Mesendoderm (in vitro differentiated cells): ENCODE measurements around the gene ABCB8.

Source experiments
- DNase-seq: peaks from one replicate; pipeline ENCODE4 v3.0.0; 2013
- H2AK5ac ChIP-seq: 2 replicates; pipeline ENCODE4 v1.6.1; 2013; ENCODE audit warnings: low read length, inconsistent platforms
- H2BK120ac ChIP-seq: 2 replicates; pipeline ENCODE4 v1.6.1; 2013; ENCODE audit warnings: low read depth, mild to moderate bottlenecking, low read length, moderate library complexity, mixed read lengths
- H2BK15ac ChIP-seq: replicated peaks from 2 replicates; pipeline ENCODE4 v1.6.1; 2013; ENCODE audit warnings: low read depth, mild to moderate bottlenecking, moderate library complexity
- H2BK5ac ChIP-seq: 2 replicates; pipeline ENCODE4 v1.6.1; 2013; ENCODE audit warnings: low read length, inconsistent platforms
- H3K18ac ChIP-seq: 2 replicates; pipeline ENCODE4 v1.6.1; 2013; ENCODE audit warnings: mild to moderate bottlenecking, low read length, mixed read lengths
- H3K23ac ChIP-seq: one replicate; pipeline ENCODE4 v1.6.1; 2013; ENCODE audit warnings: low read length
- H3K27ac ChIP-seq: 2 replicates; pipeline ENCODE4 v1.5.1; 2013; ENCODE audit warnings: low read depth, mild to moderate bottlenecking, inconsistent platforms, low read length, moderate library complexity
- H3K27me3 ChIP-seq: 2 replicates; pipeline ENCODE4 v1.6.1; 2013; ENCODE audit warnings: low read length, control low read depth, mild to moderate bottlenecking, inconsistent platforms; ENCODE audit not compliant: insufficient read depth, poor library complexity
- H3K36me3 ChIP-seq: 2 replicates; pipeline ENCODE4 v1.6.1; 2013; ENCODE audit warnings: low read length, inconsistent platforms; ENCODE audit not compliant: control insufficient read depth, insufficient read depth
- H3K4ac ChIP-seq: one replicate; pipeline ENCODE4 v1.6.1; 2013; ENCODE audit warnings: low read depth, mild to moderate bottlenecking, low read length, moderate library complexity
- H3K4me1 ChIP-seq: 2 replicates; pipeline ENCODE4 v1.6.1; 2013; ENCODE audit warnings: low read depth, low read length, inconsistent platforms; ENCODE audit not compliant: control insufficient read depth
- H3K4me2 ChIP-seq: 2 replicates; pipeline ENCODE4 v1.6.1; 2013; ENCODE audit warnings: low read length
- H3K4me3 ChIP-seq: 2 replicates; pipeline ENCODE4 v1.5.1; 2013; ENCODE audit warnings: mild to moderate bottlenecking, low read length
- H3K56ac ChIP-seq: one replicate; pipeline ENCODE4 v1.6.1; 2013; ENCODE audit warnings: low read length
- H3K79me1 ChIP-seq: 2 replicates; pipeline ENCODE4 v1.6.1; 2013; ENCODE audit warnings: low read length, inconsistent platforms
- H3K79me2 ChIP-seq: 2 replicates; pipeline ENCODE4 v1.6.1; 2013; ENCODE audit warnings: mild to moderate bottlenecking, low read length; ENCODE audit not compliant: control insufficient read depth, insufficient read depth
- H3K9ac ChIP-seq: 2 replicates; pipeline ENCODE4 v1.6.1; 2013; ENCODE audit warnings: low read length, inconsistent platforms
- H4K5ac ChIP-seq: one replicate; pipeline ENCODE4 v1.6.1; 2013; ENCODE audit warnings: low read length
- H4K8ac ChIP-seq: one replicate; pipeline ENCODE4 v1.6.1; 2013; ENCODE audit warnings: low read depth, mild to moderate bottlenecking, control low read depth, low read length, moderate library complexity
- WGBS: extraction: QIAGEN DNeasy Blood & Tissue Kit; methylation state at CpG from one replicate; pipeline ENCODE4 v1.1.7; 2013; ENCODE audit warnings: low lambda C conversion rate, missing lambda C conversion rate; ENCODE audit not compliant: insufficient coverage; ENCODE audit errors: extremely low coverage; 5-methylcytosine and 5-hydroxymethylcytosine counted together

The ABCB8 gene

GRCh38 chr7:151012911-151013347 lies 15.3 kb upstream of the ABCB8 start:
- no peak overlapping the region for H2BK5ac ChIP-seq

GRCh38 chr7:151013356-151013732 lies 14.9 kb upstream of the ABCB8 start:
- Histone ChIP-seq H3K36me3 (no peaks in the 10 kb centered on the region), H3K79me1 (no peaks in the 10 kb centered on the region), H4K8ac (no peak overlapping the region), H3K4me1 (peaks cover 9% of the 10 kb centered on the region), H3K9ac (peak overlapping the region; percentile 60), H3K4ac (no peak overlapping the region), H3K56ac (peak overlapping the region; percentile 63), H2AK5ac (no peak overlapping the region), H3K27me3 (peaks cover under 1% of the 10 kb centered on the region), H3K4me2 (peak overlapping the region; percentile 97), H3K18ac (no peak overlapping the region), H2BK120ac (no peak overlapping the region), H3K23ac (no peak overlapping the region), H4K5ac (no peak overlapping the region), H3K27ac (no peak overlapping the region), H3K4me3 (no peak overlapping the region), H2BK5ac (no peak overlapping the region), H2BK15ac (no peak overlapping the region), H3K79me2 (no peaks in the 10 kb centered on the region)
- DNase-seq = no peak
- WGBS = no CpG with 5 or more reads among the region's 26 CpGs

More at GRCh38 chr7:151012911-151013347, 15.3 kb upstream of the ABCB8 start:
- no peak overlapping the region for H3K23ac ChIP-seq
- no peak overlapping the region for H4K5ac ChIP-seq
- peak overlapping the region; percentile 63 for H3K56ac ChIP-seq
- WGBS = no CpG with 5 or more reads among the region's 23 CpGs
- no peaks in the 10 kb centered on the region for H3K27me3 ChIP-seq
- H3K36me3 ChIP-seq = no peaks in the 10 kb centered on the region
- peak overlapping the region; percentile 69 for H3K4me2 ChIP-seq
- H3K18ac ChIP-seq = no peak overlapping the region
- no peak overlapping the region for H3K27ac ChIP-seq
- H3K9ac ChIP-seq = peak overlapping the region; percentile 60
- H2BK15ac ChIP-seq = no peak overlapping the region
- H3K79me1 ChIP-seq = no peaks in the 10 kb centered on the region
- no peak overlapping the region for H3K4me3 ChIP-seq
- no peak overlapping the region for H3K4ac ChIP-seq
- no peaks in the 10 kb centered on the region for H3K79me2 ChIP-seq
- H3K4me1 ChIP-seq = peaks cover 10% of the 10 kb centered on the region
- no peak overlapping the region for H2BK120ac ChIP-seq
- no peak overlapping the region for H2AK5ac ChIP-seq
- peak; percentile 89 for DNase-seq
- H4K8ac ChIP-seq = no peak overlapping the region

GRCh38 chr7:151013733-151014497 lies 14.3 kb upstream of the ABCB8 start:
- H3K79me2 ChIP-seq = no peaks in the 10 kb centered on the region
- peaks cover 8% of the 10 kb centered on the region for H3K4me1 ChIP-seq
- H3K27me3 ChIP-seq = peaks cover 2% of the 10 kb centered on the region
- no peak overlapping the region for H2AK5ac ChIP-seq
- H2BK5ac ChIP-seq = no peak overlapping the region
- H3K4me2 ChIP-seq = peak overlapping the region; percentile 97
- peak overlapping the region; percentile 88 for H3K56ac ChIP-seq
- no peak overlapping the region for H3K4ac ChIP-seq
- no peak overlapping the region for H2BK120ac ChIP-seq
- H2BK15ac ChIP-seq = no peak overlapping the region
- H4K8ac ChIP-seq = no peak overlapping the region
- peak; percentile 98 for DNase-seq
- H3K9ac ChIP-seq = peak overlapping the region; percentile 78
- WGBS = no CpG with 5 or more reads among the region's 55 CpGs
- H3K79me1 ChIP-seq = no peaks in the 10 kb centered on the region
- H3K18ac ChIP-seq = no peak overlapping the region
- H3K36me3 ChIP-seq = no peaks in the 10 kb centered on the region
- H4K5ac ChIP-seq = no peak overlapping the region
- no peak overlapping the region for H3K27ac ChIP-seq
- peak overlapping the region; percentile 55 for H3K4me3 ChIP-seq
- H3K23ac ChIP-seq = no peak overlapping the region

GRCh38 chr7:151014950-151015349 lies 13.3 kb upstream of the ABCB8 start:
- peaks cover 5% of the 10 kb centered on the region for H3K4me1 ChIP-seq
- no peak overlapping the region for H3K18ac ChIP-seq
- no peaks in the 10 kb centered on the region for H3K36me3 ChIP-seq
- no peaks in the 10 kb centered on the region for H3K79me2 ChIP-seq
- H3K4me3 ChIP-seq = no peak overlapping the region
- H3K56ac ChIP-seq = no peak overlapping the region
- H3K79me1 ChIP-seq = no peaks in the 10 kb centered on the region
- H4K8ac ChIP-seq = no peak overlapping the region
- H4K5ac ChIP-seq = no peak overlapping the region
- no peak overlapping the region for H2BK120ac ChIP-seq
- no peak overlapping the region for H2BK15ac ChIP-seq
- no peak overlapping the region for H3K23ac ChIP-seq
- no peak overlapping the region for H2AK5ac ChIP-seq
- H2BK5ac ChIP-seq = no peak overlapping the region
- H3K27me3 ChIP-seq = peaks cover 7% of the 10 kb centered on the region
- no peak overlapping the region for H3K9ac ChIP-seq
- no peak overlapping the region for H3K4ac ChIP-seq
- no CpG with 5 or more reads among the region's 8 CpGs for WGBS
- no peak for DNase-seq
- H3K4me2 ChIP-seq = no peak overlapping the region
- no peak overlapping the region for H3K27ac ChIP-seq

GRCh38 chr7:151015967-151016366 lies 12.3 kb upstream of the ABCB8 start:
- no peak overlapping the region for H3K4ac ChIP-seq
- no peak overlapping the region for H2BK15ac ChIP-seq
- no peaks in the 10 kb centered on the region for H3K36me3 ChIP-seq
- no peak overlapping the region for H3K23ac ChIP-seq
- no peak overlapping the region for H3K4me2 ChIP-seq
- H3K18ac ChIP-seq = no peak overlapping the region
- no peak overlapping the region for H3K27ac ChIP-seq
- no peak overlapping the region for H3K4me3 ChIP-seq
- no peak for DNase-seq
- H2BK5ac ChIP-seq = no peak overlapping the region
- H3K79me2 ChIP-seq = no peaks in the 10 kb centered on the region
- no peak overlapping the region for H3K9ac ChIP-seq
- WGBS = no CpG with 5 or more reads among the region's 5 CpGs
- no peak overlapping the region for H4K8ac ChIP-seq
- no peaks in the 10 kb centered on the region for H3K79me1 ChIP-seq
- no peak overlapping the region for H3K56ac ChIP-seq
- H3K27me3 ChIP-seq = peaks cover 7% of the 10 kb centered on the region
- H2BK120ac ChIP-seq = no peak overlapping the region
- H3K4me1 ChIP-seq = no peaks in the 10 kb centered on the region
- no peak overlapping the region for H2AK5ac ChIP-seq
- no peak overlapping the region for H4K5ac ChIP-seq

GRCh38 chr7:151016505-151016904 lies 11.7 kb upstream of the ABCB8 start:
- Histone ChIP-seq H3K79me1 (no peaks in the 10 kb centered on the region), H3K18ac (no peak overlapping the region), H3K36me3 (no peaks in the 10 kb centered on the region), H2BK15ac (no peak overlapping the region), H3K27ac (no peak overlapping the region), H4K5ac (no peak overlapping the region), H3K9ac (no peak overlapping the region), H3K79me2 (no peaks in the 10 kb centered on the region), H2BK120ac (no peak overlapping the region), H3K4me1 (no peaks in the 10 kb centered on the region), H4K8ac (no peak overlapping the region), H3K56ac (no peak overlapping the region), H3K4me2 (no peak overlapping the region), H3K4me3 (no peak overlapping the region), H3K27me3 (peaks cover 7% of the 10 kb centered on the region), H3K23ac (no peak overlapping the region), H3K4ac (no peak overlapping the region), H2BK5ac (no peak overlapping the region), H2AK5ac (no peak overlapping the region)
- no CpG with 5 or more reads among the region's 8 CpGs for WGBS
- no peak for DNase-seq
